ENCODE data around the gene HIGD2A. TPM values are rescaled to one million over a fixed set of nuclear protein-coding genes. Genes with fewer than 3 reads are reported as not detected.

HIGD2A gene
- total RNA-seq, 1 donor from 2014 or later = 139 TPM

Other genes with a start within 250 kb of the HIGD2A start
- gene SIMC1, start 150.3 kb upstream of the HIGD2A start, total RNA-seq = 11.5 and 15.7 TPM in 2 replicates
- 92.4 and 112 TPM in 2 replicates for gene KIAA1191, start 27.0 kb upstream of the HIGD2A start, total RNA-seq
- 8.8 and 18.5 TPM in 2 replicates for gene ARL10, start 23.3 kb upstream of the HIGD2A start, total RNA-seq
- gene NOP16, start 153 bp upstream of the HIGD2A start, total RNA-seq = 17.8 and 21.1 TPM in 2 replicates
- gene CLTB, start 27.8 kb downstream of the HIGD2A start, total RNA-seq = 163 and 172 TPM in 2 replicates
- gene FAF2, start 59.6 kb downstream of the HIGD2A start, total RNA-seq = 44.4 and 45.5 TPM in 2 replicates
- gene RNF44, start 148.7 kb downstream of the HIGD2A start, total RNA-seq = 31.2 and 36.6 TPM in 2 replicates
- 0.08 and 0.21 TPM in 2 replicates for gene CDHR2, start 160.6 kb downstream of the HIGD2A start, total RNA-seq
- gene GPRIN1, start 221.4 kb downstream of the HIGD2A start, total RNA-seq = 17.3 and 19.9 TPM in 2 replicates
- not detected in 2 replicates for gene SNCB, start 241.8 kb downstream of the HIGD2A start, total RNA-seq
- not detected in 2 replicates for gene EIF4E1B, start 241.9 kb downstream of the HIGD2A start, total RNA-seq